Trophoblast cell (in vitro differentiated cells and primary cell): ENCODE data around the gene CDH11.

Experiments used
- DNase-seq, 2 donors: peaks; one replicate each; pipeline ENCODE4 v3.0.0-alpha.2; 2016
- H2AFZ ChIP-seq: 2 replicates; pipeline ENCODE4 v1.6.1; 2013; ENCODE audit warnings: low read length, moderate library complexity, mild to moderate bottlenecking; ENCODE audit not compliant: insufficient read depth, poor library complexity
- H2AK5ac ChIP-seq: 2 replicates; pipeline ENCODE4 v1.6.1; 2013; ENCODE audit warnings: mild to moderate bottlenecking, low read length
- H2BK120ac ChIP-seq: 2 replicates; pipeline ENCODE4 v1.6.1; 2013; ENCODE audit warnings: low read length, mild to moderate bottlenecking, moderate library complexity; ENCODE audit not compliant: insufficient read depth, poor library complexity
- H2BK12ac ChIP-seq: 2 replicates; pipeline ENCODE4 v1.6.1; 2013; ENCODE audit warnings: mild to moderate bottlenecking, low read length, moderate library complexity
- H2BK5ac ChIP-seq: 2 replicates; pipeline ENCODE4 v1.6.1; 2013; ENCODE audit warnings: low read length, low read depth, moderate library complexity, mild to moderate bottlenecking; ENCODE audit not compliant: poor library complexity
- H3K14ac ChIP-seq: 2 replicates; pipeline ENCODE4 v1.6.1; 2013; ENCODE audit warnings: mild to moderate bottlenecking, low read length
- H3K18ac ChIP-seq: 2 replicates; pipeline ENCODE4 v1.6.1; 2013; ENCODE audit warnings: mild to moderate bottlenecking, low read length
- H3K23ac ChIP-seq: 2 replicates; pipeline ENCODE4 v1.6.1; 2013; ENCODE audit warnings: low read length
- H3K27ac ChIP-seq: 2 replicates; pipeline ENCODE4 v1.5.1; 2013; ENCODE audit warnings: low read depth, mild to moderate bottlenecking, inconsistent platforms, low read length, moderate library complexity
- H3K27me3 ChIP-seq: 2 replicates; pipeline ENCODE4 v1.6.1; 2013; ENCODE audit warnings: inconsistent platforms, mild to moderate bottlenecking, low read length, moderate library complexity; ENCODE audit not compliant: insufficient read depth
- H3K36me3 ChIP-seq, 2 experiments: 1 replicate in 1 of 2; 2 replicates in 1 of 2; pipeline ENCODE4 v1.6.1; 2013; ENCODE audit warnings: low read length in 2 of 2, mild to moderate bottlenecking in 2 of 2, moderate library complexity in 1 of 2; ENCODE audit not compliant: insufficient read depth in 2 of 2, control insufficient read depth in 1 of 2
- H3K4ac ChIP-seq: 2 replicates; pipeline ENCODE4 v1.6.1; 2013; ENCODE audit warnings: low read depth, mild to moderate bottlenecking, low read length, moderate library complexity
- H3K4me1 ChIP-seq, 2 experiments: 1 replicate in 1 of 2; 2 replicates in 1 of 2; pipeline ENCODE4 v1.6.1; 2013; ENCODE audit warnings: low read length in 2 of 2, mild to moderate bottlenecking in 2 of 2, moderate library complexity in 1 of 2; ENCODE audit not compliant: insufficient read depth in 2 of 2, control insufficient read depth in 1 of 2
- H3K4me2 ChIP-seq: 2 replicates; pipeline ENCODE4 v1.6.1; 2013; ENCODE audit warnings: inconsistent platforms, mild to moderate bottlenecking, low read length, moderate library complexity
- H3K4me3 ChIP-seq: 2 replicates; pipeline ENCODE4 v1.5.1; 2013; ENCODE audit warnings: mild to moderate bottlenecking, low read depth, low read length, inconsistent platforms
- H3K79me1 ChIP-seq: one replicate; pipeline ENCODE4 v1.6.1; 2013; ENCODE audit warnings: low read length
- H3K79me2 ChIP-seq: 2 replicates; pipeline ENCODE4 v1.6.1; 2013; ENCODE audit warnings: low read length, mild to moderate bottlenecking; ENCODE audit not compliant: control insufficient read depth, insufficient read depth, poor library complexity
- H3K9ac ChIP-seq: 2 replicates; pipeline ENCODE4 v1.6.1; 2013; ENCODE audit warnings: mild to moderate bottlenecking, low read length
- H3K9me3 ChIP-seq: 2 replicates; pipeline ENCODE4 v1.6.1; 2013; ENCODE audit warnings: low read depth, mild to moderate bottlenecking, control low read depth, inconsistent platforms, low read length; ENCODE audit not compliant: insufficient read depth
- H4K12ac ChIP-seq: 2 replicates; pipeline ENCODE4 v1.6.1; 2013; ENCODE audit warnings: low read depth, mild to moderate bottlenecking, low read length, moderate library complexity
- H4K8ac ChIP-seq: 2 replicates; pipeline ENCODE4 v1.6.1; 2013; ENCODE audit warnings: low read depth, mild to moderate bottlenecking, low read length, moderate library complexity
- H4K91ac ChIP-seq: one replicate; pipeline ENCODE4 v1.6.1; 2013; ENCODE audit warnings: low read depth, mild to moderate bottlenecking, low read length, moderate library complexity
- WGBS: extraction: QIAGEN DNeasy Blood & Tissue Kit; methylation state at CpG from one replicate; pipeline ENCODE4 v1.1.7; 2013; ENCODE audit warnings: missing lambda C conversion rate; ENCODE audit not compliant: insufficient read length, insufficient coverage; ENCODE audit errors: extremely low coverage; 5-methylcytosine and 5-hydroxymethylcytosine counted together

Gene CDH11

DNA sequence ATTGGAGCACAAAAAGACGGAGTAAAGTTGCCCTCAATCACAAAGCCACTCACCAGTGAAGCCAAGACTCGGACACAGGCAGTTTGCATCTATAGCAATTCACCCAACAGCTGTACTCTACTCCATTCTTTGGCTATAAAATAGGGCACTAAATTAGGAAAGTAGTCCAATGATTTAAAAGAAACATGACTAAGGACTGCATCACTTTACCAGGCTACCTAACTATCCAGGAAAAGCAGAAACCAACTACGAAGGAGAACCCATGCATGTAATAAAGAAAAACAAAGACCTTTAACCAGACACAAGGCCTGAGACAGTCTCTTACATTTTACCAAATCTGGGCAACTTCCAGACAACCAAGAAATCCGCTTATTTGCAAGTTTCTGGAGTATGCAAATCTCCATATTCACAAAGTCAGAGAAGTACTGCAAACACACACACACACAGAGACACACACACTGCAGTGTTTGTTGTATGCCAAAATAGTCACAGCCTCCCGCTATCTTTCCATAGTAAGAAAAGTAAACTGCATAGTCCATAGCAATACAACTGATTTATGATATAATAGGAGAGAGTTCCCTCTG is 59.8 kb downstream of the CDH11 start:
- H2BK120ac ChIP-seq = no peak overlapping the region
- no peak overlapping the region for H3K4ac ChIP-seq
- no peak for DNase-seq
- no peak overlapping the region for H3K4me2 ChIP-seq
- no peaks in the 10 kb centered on the region for H3K27me3 ChIP-seq
- H3K36me3 ChIP-seq = peaks cover 9 to 28% of the 10 kb centered on the region in 2 experiments
- no peak overlapping the region for H3K14ac ChIP-seq
- H3K23ac ChIP-seq = no peak overlapping the region
- no peaks in the 10 kb centered on the region for H3K79me1 ChIP-seq
- no peak overlapping the region for H3K18ac ChIP-seq
- no peak overlapping the region for H3K27ac ChIP-seq
- H4K12ac ChIP-seq = no peak overlapping the region
- no peak overlapping the region for H3K9ac ChIP-seq
- no peaks in the 10 kb centered on the region for H3K9me3 ChIP-seq
- no peak overlapping the region for H2AFZ ChIP-seq
- H3K4me1 ChIP-seq = peaks cover 0 to 4% of the 10 kb centered on the region in 2 experiments
- WGBS = no CpG with 5 or more reads among the region's 5 CpGs
- H3K79me2 ChIP-seq = peaks cover 1% of the 10 kb centered on the region
- H2BK5ac ChIP-seq = no peak overlapping the region
- H4K91ac ChIP-seq = no peak overlapping the region
- no peak overlapping the region for H2AK5ac ChIP-seq
- no peak overlapping the region for H2BK12ac ChIP-seq
- no peak overlapping the region for H3K4me3 ChIP-seq
- H4K8ac ChIP-seq = no peak overlapping the region

DNA sequence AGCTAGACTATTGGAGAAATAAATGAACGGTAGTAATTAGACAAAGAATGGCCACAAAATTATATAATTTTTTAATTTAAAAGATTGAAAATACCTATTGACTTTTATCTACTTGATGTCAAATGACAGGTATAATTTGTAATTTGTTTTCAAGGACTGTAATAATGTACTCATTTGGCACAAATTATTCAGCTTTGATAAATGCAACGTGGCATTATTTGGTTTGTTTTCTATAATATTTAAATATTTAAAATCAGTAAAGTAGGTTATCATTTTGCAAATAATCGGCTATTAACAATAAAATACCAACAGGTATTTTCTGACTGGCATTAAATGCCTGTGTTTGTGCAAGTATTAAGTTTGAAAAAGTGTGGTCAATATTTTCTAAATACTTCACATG is 60.6 kb downstream of the CDH11 start:
- no CpG with 5 or more reads among the region's 3 CpGs for WGBS
- no peaks in the 10 kb centered on the region for H3K27me3 ChIP-seq

DNA sequence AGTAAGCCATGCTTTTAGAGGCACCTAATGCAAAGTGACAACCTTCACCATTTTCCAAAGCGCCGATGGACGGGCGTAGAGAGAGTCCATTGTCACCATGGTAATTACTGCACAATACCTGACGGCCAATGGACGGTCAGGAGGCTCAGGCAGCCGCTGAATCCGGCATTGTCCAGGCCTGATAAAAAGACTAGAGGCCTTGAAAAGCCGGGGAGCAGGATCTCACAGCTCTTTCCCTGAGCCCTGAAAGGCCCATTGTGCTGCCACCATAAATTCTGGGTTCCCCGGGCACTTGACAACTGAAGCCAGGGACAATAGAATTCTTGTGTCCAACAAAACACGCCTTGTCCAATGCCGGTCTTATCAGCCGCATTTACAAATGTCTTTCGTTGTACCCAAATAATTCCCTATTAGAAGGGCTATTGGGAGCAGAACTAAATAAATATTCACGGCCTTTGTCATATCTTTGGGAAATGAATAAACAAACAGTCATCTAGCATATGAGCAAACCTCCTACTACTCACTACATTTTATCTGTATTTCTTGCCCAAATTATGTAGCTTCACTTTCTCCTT is 62.4 kb downstream of the CDH11 start:
- no peak overlapping the region for H3K4me2 ChIP-seq
- no peak overlapping the region for H3K9ac ChIP-seq

More for the DNA sequence above, 60.6 kb downstream of the CDH11 start:
- DNase-seq = no peak
- Histone ChIP-seq H3K14ac (no peak overlapping the region), H3K4me1 (peaks cover 0 to 5% of the 10 kb centered on the region in 2 experiments), H2AFZ (no peak overlapping the region), H4K91ac (no peak overlapping the region), H2BK120ac (no peak overlapping the region), H2BK12ac (no peak overlapping the region), H3K79me2 (peaks cover 1% of the 10 kb centered on the region), H3K23ac (no peak overlapping the region), H3K4me2 (no peak overlapping the region), H2AK5ac (no peak overlapping the region), H3K36me3 (peaks cover 9 to 29% of the 10 kb centered on the region in 2 experiments), H3K4ac (no peak overlapping the region), H3K9me3 (no peaks in the 10 kb centered on the region), H4K12ac (no peak overlapping the region), H3K9ac (no peak overlapping the region), H3K18ac (no peak overlapping the region), H3K79me1 (no peaks in the 10 kb centered on the region), H2BK5ac (no peak overlapping the region), H3K27ac (no peak overlapping the region), H4K8ac (no peak overlapping the region), H3K4me3 (no peak overlapping the region)

GRCh38 chr16:65057184-65057583 is 64.7 kb downstream of the CDH11 start:
- peaks cover 0 to 3% of the 10 kb centered on the region in 2 experiments for H3K4me1 ChIP-seq
- no peak overlapping the region for H3K18ac ChIP-seq
- no peak overlapping the region for H3K23ac ChIP-seq
- no peak overlapping the region for H3K9ac ChIP-seq
- H3K27me3 ChIP-seq = no peaks in the 10 kb centered on the region
- H3K79me2 ChIP-seq = no peaks in the 10 kb centered on the region
- no peak overlapping the region for H3K4me2 ChIP-seq
- no peak overlapping the region for H3K4me3 ChIP-seq
- H2BK5ac ChIP-seq = no peak overlapping the region
- H4K12ac ChIP-seq = no peak overlapping the region
- H3K36me3 ChIP-seq = peaks cover 3 to 31% of the 10 kb centered on the region in 2 experiments
- no peak overlapping the region for H2BK12ac ChIP-seq
- H3K4ac ChIP-seq = no peak overlapping the region
- H3K79me1 ChIP-seq = no peaks in the 10 kb centered on the region
- no peak for DNase-seq
- H2BK120ac ChIP-seq = no peak overlapping the region
- H3K14ac ChIP-seq = no peak overlapping the region
- H3K27ac ChIP-seq = no peak overlapping the region
- H2AFZ ChIP-seq = no peak overlapping the region
- no peak overlapping the region for H4K91ac ChIP-seq
- WGBS = no CpG with 5 or more reads among the region's 3 CpGs
- H4K8ac ChIP-seq = no peak overlapping the region
- H2AK5ac ChIP-seq = no peak overlapping the region
- no peaks in the 10 kb centered on the region for H3K9me3 ChIP-seq

More for the DNA sequence above, 62.4 kb downstream of the CDH11 start:
- Histone ChIP-seq H3K4me1 (peaks cover 0 to 3% of the 10 kb centered on the region in 2 experiments), H4K8ac (no peak overlapping the region), H3K79me2 (no peaks in the 10 kb centered on the region), H3K4ac (no peak overlapping the region), H3K9me3 (no peaks in the 10 kb centered on the region), H2BK5ac (no peak overlapping the region), H4K91ac (no peak overlapping the region), H3K36me3 (peaks cover 3 to 23% of the 10 kb centered on the region in 2 experiments), H2AK5ac (no peak overlapping the region), H3K14ac (no peak overlapping the region), H2BK12ac (no peak overlapping the region), H2AFZ (no peak overlapping the region), H4K12ac (no peak overlapping the region), H3K4me3 (no peak overlapping the region), H3K18ac (no peak overlapping the region), H3K79me1 (no peaks in the 10 kb centered on the region), H3K23ac (no peak overlapping the region), H3K27ac (no peak overlapping the region), H3K27me3 (no peaks in the 10 kb centered on the region), H2BK120ac (no peak overlapping the region)
- DNase-seq = no peak
- no CpG with 5 or more reads among the region's 15 CpGs for WGBS
